Hepatocyte (in vitro differentiated cells): ENCODE measurements around the gene SLC25A44.

ENCODE experiments used
- EZH2 ChIP-seq: fragments of 200-600 bp; sonication (generic); IDR thresholded peaks from 2 replicates; pipeline ENCODE4 v1.6.1; 2016; ENCODE audit warnings: antibody characterized with exemption, mild to moderate bottlenecking, borderline replicate concordance
- EZH2phosphoT487 ChIP-seq: fragments of 200-600 bp; sonication (generic); IDR thresholded peaks from one replicate; pipeline ENCODE4 v1.6.1; 2018; ENCODE audit warnings: antibody characterized with exemption, mild to moderate bottlenecking, low read depth, moderate library complexity; ENCODE audit not compliant: unreplicated experiment, severe bottlenecking

DNA sequence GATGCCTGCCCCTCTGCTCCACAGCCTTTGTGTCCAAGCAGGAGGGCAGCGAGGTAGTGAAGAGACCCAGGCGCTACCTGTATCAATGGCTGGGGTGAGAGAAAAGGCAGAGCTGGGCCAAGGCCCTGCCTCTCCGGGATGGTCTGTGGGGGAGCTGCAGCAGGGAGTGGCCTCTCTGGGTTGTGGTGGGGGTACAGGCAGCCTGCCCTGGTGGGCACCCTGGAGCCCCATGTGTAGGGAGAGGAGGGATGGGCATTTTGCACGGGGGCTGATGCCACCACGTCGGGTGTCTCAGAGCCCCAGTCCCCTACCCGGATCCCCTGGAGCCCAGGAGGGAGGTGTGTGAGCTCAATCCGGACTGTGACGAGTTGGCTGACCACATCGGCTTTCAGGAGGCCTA lies 48.8 kb downstream of the SLC25A44 start:
- TF ChIP-seq EZH2 = no peak
- no peak for TF ChIP-seq EZH2phosphoT487
